Right atrium auricular region (tissue), 2 donors: ENCODE measurements around the gene VIPR2. TPM values are rescaled to one million over a fixed set of nuclear protein-coding genes. Genes with fewer than 3 reads are reported as not detected.

ENCODE experiments used
- DNase-seq: peaks from one replicate; pipeline ENCODE4 v3.0.0-alpha.2; 2019; ENCODE audit warnings: low spot score
- H3K27ac ChIP-seq, 2 donors: fragments of 200-600 bp; sonication (generic); 1 replicate in 1 of 2; 2 replicates in 1 of 2; pipeline ENCODE4 v1.5.1; 2016 to 2019
- H3K27me3 ChIP-seq, 2 donors: fragments of 200-600 bp; sonication (generic); one replicate each; pipeline versions ENCODE4 v1.5.1 to v1.6.0; 2017 to 2019
- H3K36me3 ChIP-seq: fragments of 200-600 bp; sonication (generic); one replicate; pipeline ENCODE4 v1.5.1; 2016
- H3K4me1 ChIP-seq, 2 donors: fragments of 200-600 bp; sonication (generic); one replicate each; pipeline versions ENCODE4 v1.5.1 to v1.6.0; 2017 to 2019
- H3K4me3 ChIP-seq, 2 donors: fragments of 200-600 bp; sonication (generic); 1 replicate in 1 of 2; 2 replicates in 1 of 2; pipeline ENCODE4 v1.5.1; 2017 to 2019; ENCODE audit warnings: mild to moderate bottlenecking in 1 of 2, moderate library complexity in 1 of 2
- H3K9me3 ChIP-seq, 2 donors: fragments of 200-600 bp; sonication (generic); one replicate each; pipeline ENCODE4 v1.5.1; 2019
- CTCF ChIP-seq, 2 donors: fragments of 200-600 bp; sonication (generic); IDR thresholded peaks; one replicate each; pipeline ENCODE4 v1.5.1; 2019; ENCODE audit warnings: antibody characterized with exemption in 2 of 2
- total RNA-seq, 2 donors: library from RNA; depleted of rRNA; stranded (reverse); fragments of >200 nt; gene quantifications; one replicate each; pipeline ENCODE4 v1.1.0, GENCODE V29; 2016

VIPR2 gene
- total RNA-seq, 2 donors from 2014 or later: 3.8 to 13.4 TPM

DNA sequence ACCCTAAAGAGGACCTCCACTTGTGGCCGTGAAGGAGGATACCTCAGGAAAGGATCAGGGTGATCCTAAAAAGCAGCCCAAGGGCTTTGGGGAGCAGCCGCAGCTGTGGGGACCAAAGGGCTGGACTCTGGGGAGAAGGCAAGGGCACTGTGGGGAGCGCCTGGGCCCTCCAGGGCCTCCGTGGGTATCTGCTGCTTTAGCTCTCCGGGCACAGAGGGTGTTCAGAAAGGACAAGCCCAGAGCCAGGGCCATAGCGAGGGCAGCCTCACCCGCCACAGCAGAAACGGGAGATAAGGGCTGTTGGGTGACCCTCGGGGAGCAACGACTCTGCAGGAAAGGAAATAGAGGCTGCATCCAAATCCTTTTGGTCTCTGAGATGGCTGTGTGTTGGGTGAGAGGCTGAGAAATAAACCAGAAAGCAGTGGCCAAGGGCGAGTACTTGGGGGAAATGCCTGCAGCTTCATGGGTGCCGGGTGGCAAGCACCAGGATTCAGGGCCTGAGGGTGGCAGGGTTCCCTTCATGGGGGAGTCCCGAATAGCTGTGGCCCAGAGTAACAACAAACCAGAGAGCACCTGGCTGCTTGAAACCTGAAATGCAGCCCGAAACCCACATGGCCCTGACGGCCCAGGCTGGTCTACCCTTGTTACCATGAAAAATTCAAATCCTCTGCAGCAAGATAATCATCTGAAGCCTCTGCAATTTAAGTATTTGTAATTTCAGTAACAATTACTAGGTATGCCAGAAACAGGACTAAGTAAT lies 95.2 kb downstream of the VIPR2 start:
- Histone ChIP-seq H3K9me3 (peaks cover 0 to 5% of the 10 kb centered on the region in 2 donors), H3K27me3 (no peaks in the 10 kb centered on the region), H3K27ac (no peak overlapping the region), H3K36me3 (no peaks in the 10 kb centered on the region), H3K4me3 (no peak overlapping the region), H3K4me1 (no peaks in the 10 kb centered on the region)
- no peak for TF ChIP-seq CTCF (IDR thresholded peaks at IDR 0.05)
- peak; percentile 34 for DNase-seq

GRCh38 chr7:159048656-159049055 lies 96.0 kb downstream of the VIPR2 start:
- no peak for TF ChIP-seq CTCF (IDR thresholded peaks at IDR 0.05)

GRCh38 chr7:159047536-159047935 lies 97.1 kb downstream of the VIPR2 start:
- Histone ChIP-seq H3K4me3 (no peak overlapping the region), H3K9me3 (peaks cover 0 to 5% of the 10 kb centered on the region in 2 donors), H3K27me3 (no peaks in the 10 kb centered on the region), H3K36me3 (peaks cover 3% of the 10 kb centered on the region), H3K27ac (no peak overlapping the region), H3K4me1 (no peaks in the 10 kb centered on the region)
- TF ChIP-seq CTCF (IDR thresholded peaks at IDR 0.05): no peak
- DNase-seq: no peak

More at GRCh38 chr7:159048656-159049055, 96.0 kb downstream of the VIPR2 start:
- DNase-seq: no peak
- no peaks in the 10 kb centered on the region for H3K4me1 ChIP-seq
- peaks cover 0 to 5% of the 10 kb centered on the region in 2 donors for H3K9me3 ChIP-seq
- H3K4me3 ChIP-seq: no peak overlapping the region
- no peaks in the 10 kb centered on the region for H3K27me3 ChIP-seq
- H3K27ac ChIP-seq: no peak overlapping the region
- H3K36me3 ChIP-seq: no peaks in the 10 kb centered on the region

DNA sequence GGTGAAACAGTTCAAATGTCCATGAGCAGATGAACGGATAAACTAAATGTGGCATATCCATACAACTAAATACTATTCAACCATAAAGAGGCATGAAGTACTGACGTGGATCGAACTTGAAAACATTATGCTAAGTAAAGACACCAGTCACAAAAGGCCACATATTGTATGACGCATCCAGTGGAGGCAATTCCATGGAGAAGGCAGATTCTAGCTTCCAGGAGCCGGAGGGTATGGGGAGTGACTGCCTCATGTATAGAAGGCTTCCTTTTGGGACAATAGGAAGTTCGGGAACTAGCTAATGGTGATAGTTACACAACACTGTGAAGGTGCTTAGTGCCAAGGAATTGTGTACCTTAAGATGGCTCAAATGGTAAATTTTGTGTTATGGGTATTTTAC lies 98.4 kb downstream of the VIPR2 start:
- peak; percentile 13 for DNase-seq
- Histone ChIP-seq H3K27ac (no peak overlapping the region), H3K4me1 (no peaks in the 10 kb centered on the region), H3K27me3 (no peaks in the 10 kb centered on the region), H3K36me3 (peaks cover 5% of the 10 kb centered on the region), H3K9me3 (no peaks in the 10 kb centered on the region), H3K4me3 (no peak overlapping the region)
- TF ChIP-seq CTCF (IDR thresholded peaks at IDR 0.05): no peak

- Histone ChIP-seq H3K36me3 (peaks cover 9% of the 10 kb centered on the region), H3K27me3 (no peaks in the 10 kb centered on the region), H3K9me3 (no peaks in the 10 kb centered on the region), H3K4me1 (no peaks in the 10 kb centered on the region), H3K4me3 (no peak overlapping the region), H3K27ac (no peak overlapping the region)
- DNase-seq: no peak
- peak in 1 of 2 donors; percentile 25 for TF ChIP-seq CTCF (IDR thresholded peaks at IDR 0.05)
Observed at GRCh38 chr7:159045839-159046238, 98.8 kb downstream of the VIPR2 start.
